ENCODE results near the gene RCAN2. TPM values are rescaled to one million over a fixed set of nuclear protein-coding genes. Genes with fewer than 3 reads are reported as not detected.

The RCAN2 gene
- total and polyA plus RNA-seq, 9 of the 15 experiments (the other 6 are each of a cell fraction or from before 2014, with no cell fraction given), result 0.04 TPM; not detected in 8

DNA sequence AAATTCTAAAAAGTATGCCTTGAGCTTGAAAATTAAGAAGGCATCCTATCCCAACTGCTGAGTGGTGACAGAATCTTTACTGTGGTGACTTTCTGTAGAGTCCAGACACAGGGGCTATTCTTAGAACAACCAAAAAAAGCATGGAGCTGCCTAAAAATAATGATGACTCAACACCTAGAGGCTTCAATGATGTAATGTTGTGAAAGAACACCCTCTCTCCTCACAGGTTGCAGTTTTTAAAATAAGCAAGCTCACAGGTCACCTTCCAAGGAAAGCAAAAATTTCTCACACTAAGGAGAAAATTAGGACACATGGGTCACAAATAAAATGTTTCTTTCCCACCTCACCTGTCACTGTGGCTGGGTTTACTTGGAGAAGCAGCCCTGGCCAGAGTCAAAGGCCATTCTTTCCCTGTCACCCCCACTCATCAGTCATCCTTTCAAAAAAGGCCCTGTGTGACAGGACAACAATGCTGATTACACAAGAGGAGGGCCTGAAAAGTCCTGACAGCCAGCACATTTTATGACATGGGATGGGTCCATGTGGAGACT is 53.5 kb downstream of the RCAN2 start (continued):
- TF ChIP-seq, protein P1, sequence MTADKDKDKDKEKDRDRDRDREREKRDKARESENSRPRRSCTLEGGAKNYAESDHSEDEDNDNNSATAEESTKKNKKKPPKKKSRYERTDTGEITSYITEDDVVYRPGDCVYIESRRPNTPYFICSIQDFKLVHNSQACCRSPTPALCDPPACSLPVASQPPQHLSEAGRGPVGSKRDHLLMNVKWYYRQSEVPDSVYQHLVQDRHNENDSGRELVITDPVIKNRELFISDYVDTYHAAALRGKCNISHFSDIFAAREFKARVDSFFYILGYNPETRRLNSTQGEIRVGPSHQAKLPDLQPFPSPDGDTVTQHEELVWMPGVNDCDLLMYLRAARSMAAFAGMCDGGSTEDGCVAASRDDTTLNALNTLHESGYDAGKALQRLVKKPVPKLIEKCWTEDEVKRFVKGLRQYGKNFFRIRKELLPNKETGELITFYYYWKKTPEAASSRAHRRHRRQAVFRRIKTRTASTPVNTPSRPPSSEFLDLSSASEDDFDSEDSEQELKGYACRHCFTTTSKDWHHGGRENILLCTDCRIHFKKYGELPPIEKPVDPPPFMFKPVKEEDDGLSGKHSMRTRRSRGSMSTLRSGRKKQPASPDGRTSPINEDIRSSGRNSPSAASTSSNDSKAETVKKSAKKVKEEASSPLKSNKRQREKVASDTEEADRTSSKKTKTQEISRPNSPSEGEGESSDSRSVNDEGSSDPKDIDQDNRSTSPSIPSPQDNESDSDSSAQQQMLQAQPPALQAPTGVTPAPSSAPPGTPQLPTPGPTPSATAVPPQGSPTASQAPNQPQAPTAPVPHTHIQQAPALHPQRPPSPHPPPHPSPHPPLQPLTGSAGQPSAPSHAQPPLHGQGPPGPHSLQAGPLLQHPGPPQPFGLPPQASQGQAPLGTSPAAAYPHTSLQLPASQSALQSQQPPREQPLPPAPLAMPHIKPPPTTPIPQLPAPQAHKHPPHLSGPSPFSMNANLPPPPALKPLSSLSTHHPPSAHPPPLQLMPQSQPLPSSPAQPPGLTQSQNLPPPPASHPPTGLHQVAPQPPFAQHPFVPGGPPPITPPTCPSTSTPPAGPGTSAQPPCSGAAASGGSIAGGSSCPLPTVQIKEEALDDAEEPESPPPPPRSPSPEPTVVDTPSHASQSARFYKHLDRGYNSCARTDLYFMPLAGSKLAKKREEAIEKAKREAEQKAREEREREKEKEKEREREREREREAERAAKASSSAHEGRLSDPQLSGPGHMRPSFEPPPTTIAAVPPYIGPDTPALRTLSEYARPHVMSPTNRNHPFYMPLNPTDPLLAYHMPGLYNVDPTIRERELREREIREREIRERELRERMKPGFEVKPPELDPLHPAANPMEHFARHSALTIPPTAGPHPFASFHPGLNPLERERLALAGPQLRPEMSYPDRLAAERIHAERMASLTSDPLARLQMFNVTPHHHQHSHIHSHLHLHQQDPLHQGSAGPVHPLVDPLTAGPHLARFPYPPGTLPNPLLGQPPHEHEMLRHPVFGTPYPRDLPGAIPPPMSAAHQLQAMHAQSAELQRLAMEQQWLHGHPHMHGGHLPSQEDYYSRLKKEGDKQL (CRISPR knock-in tag; IDR thresholded peaks at IDR 0.05; ENCODE audit: borderline replicate concordance), result no peak
- TF ChIP-seq SRSF9 (IDR thresholded peaks at IDR 0.05; ENCODE audit: borderline replicate concordance, low read depth, low read length) (no peak), KLF6 (CRISPR knock-in tag; IDR thresholded peaks at IDR 0.05; ENCODE audit: borderline replicate concordance) (no peak), TBL1XR1 (IDR thresholded peaks at IDR 0.05; ENCODE audit: low read length in 2 of 2) (peak in 1 of 2 experiments; percentile 72; a peak in 1 of 4 replicates), NFE2L1 (tag; IDR thresholded peaks at IDR 0.05; ENCODE audit: borderline replicate concordance, low read depth) (no peak), ZNF354B (CRISPR knock-in tag; IDR thresholded peaks at IDR 0.05) (no peak), POU5F1 (IDR thresholded peaks at IDR 0.05; ENCODE audit: borderline replicate concordance, low read depth, low read length, partially characterized antibody) (no peak), EGR1 (conservative IDR thresholded peaks at IDR 0.05) (no peak), ZNF431 (CRISPR knock-in tag; IDR thresholded peaks at IDR 0.05) (no peak), RFX5 (IDR thresholded peaks at IDR 0.05; ENCODE audit: low read depth, low read length) (no peak), CBFA2T2 (conservative IDR thresholded peaks at IDR 0.05) (no peak), ZFP36 (IDR thresholded peaks at IDR 0.05; ENCODE audit: low read depth, low read length, partially characterized antibody) (no peak), EHMT2 (IDR thresholded peaks at IDR 0.05) (no peak), SREBF1 (IDR thresholded peaks at IDR 0.05; ENCODE audit: borderline replicate concordance, low read depth, low read length) (no peak), ZC3H11A (IDR thresholded peaks at IDR 0.05; ENCODE audit: low read depth, low read length) (no peak), BCOR (IDR thresholded peaks at IDR 0.05) (no peak)
- TF ChIP-seq, protein P2, sequence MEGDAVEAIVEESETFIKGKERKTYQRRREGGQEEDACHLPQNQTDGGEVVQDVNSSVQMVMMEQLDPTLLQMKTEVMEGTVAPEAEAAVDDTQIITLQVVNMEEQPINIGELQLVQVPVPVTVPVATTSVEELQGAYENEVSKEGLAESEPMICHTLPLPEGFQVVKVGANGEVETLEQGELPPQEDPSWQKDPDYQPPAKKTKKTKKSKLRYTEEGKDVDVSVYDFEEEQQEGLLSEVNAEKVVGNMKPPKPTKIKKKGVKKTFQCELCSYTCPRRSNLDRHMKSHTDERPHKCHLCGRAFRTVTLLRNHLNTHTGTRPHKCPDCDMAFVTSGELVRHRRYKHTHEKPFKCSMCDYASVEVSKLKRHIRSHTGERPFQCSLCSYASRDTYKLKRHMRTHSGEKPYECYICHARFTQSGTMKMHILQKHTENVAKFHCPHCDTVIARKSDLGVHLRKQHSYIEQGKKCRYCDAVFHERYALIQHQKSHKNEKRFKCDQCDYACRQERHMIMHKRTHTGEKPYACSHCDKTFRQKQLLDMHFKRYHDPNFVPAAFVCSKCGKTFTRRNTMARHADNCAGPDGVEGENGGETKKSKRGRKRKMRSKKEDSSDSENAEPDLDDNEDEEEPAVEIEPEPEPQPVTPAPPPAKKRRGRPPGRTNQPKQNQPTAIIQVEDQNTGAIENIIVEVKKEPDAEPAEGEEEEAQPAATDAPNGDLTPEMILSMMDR (IDR thresholded peaks at IDR 0.05 in 2 of 3, conservative IDR thresholded peaks at IDR 0.05 in 1 of 3; ENCODE audit: insufficient read depth in 2 of 3, low read depth in 1 of 3, low read length in 3 of 3), result no peak
- TF ChIP-seq, protein P3, sequence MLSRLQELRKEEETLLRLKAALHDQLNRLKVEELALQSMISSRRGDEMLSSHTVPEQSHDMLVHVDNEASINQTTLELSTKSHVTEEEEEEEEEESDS (CRISPR knock-in tag; IDR thresholded peaks at IDR 0.05), result no peak

Measured in K562 (cell line).